Measurements from ENCODE around the gene G3BP2. TPM values are rescaled to one million over a fixed set of nuclear protein-coding genes. Genes with fewer than 3 reads are reported as not detected.

G3BP2 gene
- polyA plus RNA-seq, 1 donor, result 136 TPM

GRCh38 chr4:75644095-75644494 is 29.1 kb downstream of the G3BP2 start:
- Histone ChIP-seq H3K4me1 (ENCODE audit: control insufficient read depth, insufficient read depth, low read length) (no peaks in the 10 kb centered on the region), H3K9me3 (ENCODE audit: control insufficient read depth, low read depth, low read length) (no peaks in the 10 kb centered on the region), H3K27ac (ENCODE audit: low read length) (no peak overlapping the region), H3K27me3 (ENCODE audit: control insufficient read depth, insufficient read depth, low read length) (no peaks in the 10 kb centered on the region), H3K4me3 (ENCODE audit: low read length) (no peak overlapping the region), H3K36me3 (ENCODE audit: control insufficient read depth, insufficient read depth, low read length) (peaks cover 50% of the 10 kb centered on the region)
- no peak for DNase-seq
- 73% methylated on average over 4 of the region's 4 CpGs for WGBS (ENCODE audit: insufficient coverage, low lambda C conversion rate)

GRCh38 chr4:75643651-75644050 is 29.6 kb downstream of the G3BP2 start:
- Histone ChIP-seq H3K4me3 (ENCODE audit: low read length) (no peak overlapping the region), H3K9me3 (ENCODE audit: control insufficient read depth, low read depth, low read length) (no peaks in the 10 kb centered on the region)
- no CpG with 5 or more reads among the region's 3 CpGs for WGBS (ENCODE audit: insufficient coverage, low lambda C conversion rate)

GRCh38 chr4:75639124-75639695 is 34.0 kb downstream of the G3BP2 start:
- Histone ChIP-seq H3K4me1 (ENCODE audit: control insufficient read depth, insufficient read depth, low read length) (no peaks in the 10 kb centered on the region), H3K4me3 (ENCODE audit: low read length) (no peak overlapping the region), H3K27ac (ENCODE audit: low read length) (no peak overlapping the region), H3K27me3 (ENCODE audit: control insufficient read depth, insufficient read depth, low read length) (no peaks in the 10 kb centered on the region), H3K36me3 (ENCODE audit: control insufficient read depth, insufficient read depth, low read length) (peaks cover 13% of the 10 kb centered on the region), H3K9me3 (ENCODE audit: control insufficient read depth, low read depth, low read length) (no peaks in the 10 kb centered on the region)
- DNase-seq, result no peak
- WGBS (ENCODE audit: insufficient coverage, low lambda C conversion rate), result no CpG with 5 or more reads among the region's 7 CpGs

More at GRCh38 chr4:75643651-75644050, 29.6 kb downstream of the G3BP2 start:
- no peak for DNase-seq
- Histone ChIP-seq H3K27ac (ENCODE audit: low read length) (no peak overlapping the region), H3K36me3 (ENCODE audit: control insufficient read depth, insufficient read depth, low read length) (peaks cover 49% of the 10 kb centered on the region), H3K27me3 (ENCODE audit: control insufficient read depth, insufficient read depth, low read length) (no peaks in the 10 kb centered on the region), H3K4me1 (ENCODE audit: control insufficient read depth, insufficient read depth, low read length) (no peaks in the 10 kb centered on the region)

- DNase-seq, result no peak
- WGBS (ENCODE audit: insufficient coverage, low lambda C conversion rate), result 100% methylated on average over 1 of the region's 1 CpG
- Histone ChIP-seq H3K27me3 (ENCODE audit: control insufficient read depth, insufficient read depth, low read length) (no peaks in the 10 kb centered on the region), H3K4me3 (ENCODE audit: low read length) (no peak overlapping the region), H3K36me3 (ENCODE audit: control insufficient read depth, insufficient read depth, low read length) (peaks cover 4% of the 10 kb centered on the region), H3K4me1 (ENCODE audit: control insufficient read depth, insufficient read depth, low read length) (no peaks in the 10 kb centered on the region), H3K9me3 (ENCODE audit: control insufficient read depth, low read depth, low read length) (no peaks in the 10 kb centered on the region), H3K27ac (ENCODE audit: low read length) (no peak overlapping the region)
Observed at GRCh38 chr4:75637827-75638226, 35.4 kb downstream of the G3BP2 start.

DNA sequence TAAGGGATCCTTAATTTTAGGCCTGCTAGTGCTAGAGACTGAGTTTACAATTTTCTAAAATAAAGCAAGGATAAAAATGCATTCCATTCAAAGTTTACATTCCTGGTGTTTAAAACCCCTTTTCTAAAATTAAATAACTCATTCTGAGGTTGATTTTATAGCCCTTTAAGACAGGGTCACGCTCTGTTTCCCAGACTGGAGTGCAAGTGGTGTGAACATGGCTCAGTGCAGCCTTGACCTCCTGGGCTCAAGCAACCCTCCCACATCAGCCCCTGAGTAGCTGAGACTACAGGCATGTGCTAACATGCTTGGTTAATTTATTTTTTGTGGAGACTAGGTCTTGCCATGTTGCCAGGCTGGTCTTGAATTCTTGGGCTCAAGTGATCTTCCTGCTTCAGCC is 36.0 kb downstream of the G3BP2 start:
- no CpG with 5 or more reads among the region's 1 CpG for WGBS (ENCODE audit: insufficient coverage, low lambda C conversion rate)
- H3K4me1 ChIP-seq (ENCODE audit: control insufficient read depth, insufficient read depth, low read length), result no peaks in the 10 kb centered on the region
- DNase-seq, result no peak
- H3K27me3 ChIP-seq (ENCODE audit: control insufficient read depth, insufficient read depth, low read length), result no peaks in the 10 kb centered on the region
- no peak overlapping the region for H3K4me3 ChIP-seq (ENCODE audit: low read length)
- no peak overlapping the region for H3K27ac ChIP-seq (ENCODE audit: low read length)
- H3K9me3 ChIP-seq (ENCODE audit: control insufficient read depth, low read depth, low read length), result no peaks in the 10 kb centered on the region
- peaks cover 4% of the 10 kb centered on the region for H3K36me3 ChIP-seq (ENCODE audit: control insufficient read depth, insufficient read depth, low read length)

DNA sequence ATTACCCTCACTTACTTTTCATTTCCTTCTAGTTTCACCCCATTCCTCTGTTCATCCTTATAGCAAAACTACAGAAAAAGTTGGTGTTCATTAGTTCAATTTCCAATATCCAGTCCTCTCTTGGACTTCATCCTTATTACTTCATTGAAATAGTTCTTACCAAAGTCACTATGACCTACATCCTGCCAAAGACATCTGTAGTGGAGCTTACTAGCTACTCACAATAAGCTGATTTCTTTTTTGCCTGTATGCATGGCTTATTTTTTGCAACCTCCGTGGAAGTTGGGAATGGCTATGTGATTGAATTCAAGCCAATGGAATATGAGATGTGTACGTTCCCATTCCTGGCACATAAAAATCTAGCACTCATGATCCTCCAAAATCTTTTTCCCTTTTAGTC is 38.3 kb downstream of the G3BP2 start:
- peaks cover 3% of the 10 kb centered on the region for H3K4me1 ChIP-seq (ENCODE audit: control insufficient read depth, insufficient read depth, low read length)
- WGBS (ENCODE audit: insufficient coverage, low lambda C conversion rate), result no CpG with 5 or more reads among the region's 2 CpGs
- H3K27me3 ChIP-seq (ENCODE audit: control insufficient read depth, insufficient read depth, low read length), result no peaks in the 10 kb centered on the region
- H3K4me3 ChIP-seq (ENCODE audit: low read length), result no peak overlapping the region
- no peaks in the 10 kb centered on the region for H3K9me3 ChIP-seq (ENCODE audit: control insufficient read depth, low read depth, low read length)
- H3K36me3 ChIP-seq (ENCODE audit: control insufficient read depth, insufficient read depth, low read length), result no peaks in the 10 kb centered on the region
- no peak for DNase-seq
- no peak overlapping the region for H3K27ac ChIP-seq (ENCODE audit: low read length)

- peaks cover 3% of the 10 kb centered on the region for H3K4me1 ChIP-seq (ENCODE audit: control insufficient read depth, insufficient read depth, low read length)
- no peak for DNase-seq
- no CpG with 5 or more reads among the region's 3 CpGs for WGBS (ENCODE audit: insufficient coverage, low lambda C conversion rate)
- H3K9me3 ChIP-seq (ENCODE audit: control insufficient read depth, low read depth, low read length), result no peaks in the 10 kb centered on the region
- H3K36me3 ChIP-seq (ENCODE audit: control insufficient read depth, insufficient read depth, low read length), result no peaks in the 10 kb centered on the region
- no peak overlapping the region for H3K4me3 ChIP-seq (ENCODE audit: low read length)
- H3K27me3 ChIP-seq (ENCODE audit: control insufficient read depth, insufficient read depth, low read length), result no peaks in the 10 kb centered on the region
- no peak overlapping the region for H3K27ac ChIP-seq (ENCODE audit: low read length)
Observed at GRCh38 chr4:75634281-75634680, 38.9 kb downstream of the G3BP2 start.

DNA sequence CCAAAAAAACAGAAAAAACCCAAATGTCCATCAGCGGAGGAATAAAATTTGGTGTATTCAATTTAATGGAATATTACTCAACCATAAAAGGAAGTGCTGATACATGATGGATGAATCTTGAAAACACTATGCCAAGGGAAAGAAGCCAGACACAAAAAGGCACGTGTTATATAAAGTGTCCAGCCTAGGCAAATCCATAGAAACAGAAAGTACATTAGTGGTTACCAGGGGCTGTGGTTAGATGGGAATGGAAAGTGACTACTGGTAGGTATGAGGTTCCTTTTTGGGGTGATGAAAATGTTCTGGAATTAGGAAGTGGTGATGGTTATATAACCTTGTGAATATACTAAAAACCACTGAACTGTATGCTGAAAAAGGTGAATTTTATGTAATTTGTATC is 39.4 kb downstream of the G3BP2 start:
- Histone ChIP-seq H3K9me3 (ENCODE audit: control insufficient read depth, low read depth, low read length) (no peaks in the 10 kb centered on the region), H3K27ac (ENCODE audit: low read length) (no peak overlapping the region), H3K4me1 (ENCODE audit: control insufficient read depth, insufficient read depth, low read length) (peaks cover 3% of the 10 kb centered on the region), H3K27me3 (ENCODE audit: control insufficient read depth, insufficient read depth, low read length) (no peaks in the 10 kb centered on the region), H3K36me3 (ENCODE audit: control insufficient read depth, insufficient read depth, low read length) (no peaks in the 10 kb centered on the region), H3K4me3 (ENCODE audit: low read length) (no peak overlapping the region)
- 86% methylated on average over 1 of the region's 2 CpGs for WGBS (ENCODE audit: insufficient coverage, low lambda C conversion rate)
- DNase-seq, result no peak

DNA sequence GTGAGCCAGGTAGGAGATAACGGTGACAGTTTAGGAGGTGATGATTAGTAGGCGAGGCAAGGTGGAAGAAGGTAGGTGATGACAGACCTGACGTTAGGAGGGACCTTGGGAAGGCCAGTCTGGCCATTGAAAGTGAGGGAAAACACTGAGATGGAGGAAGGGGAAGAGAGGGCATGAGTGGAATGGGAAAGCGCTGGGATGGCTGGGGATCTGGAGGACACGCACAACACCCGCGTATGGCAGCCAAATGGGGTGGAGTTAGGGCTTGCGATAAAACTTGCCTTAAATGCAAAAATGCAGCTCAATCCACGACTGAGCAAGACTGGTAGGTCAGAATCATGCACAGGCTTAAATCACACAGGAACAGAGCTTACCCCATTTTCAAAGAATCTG is 42.3 kb downstream of the G3BP2 start:
- H3K4me1 ChIP-seq (ENCODE audit: control insufficient read depth, insufficient read depth, low read length), result peaks cover 3% of the 10 kb centered on the region
- no peaks in the 10 kb centered on the region for H3K36me3 ChIP-seq (ENCODE audit: control insufficient read depth, insufficient read depth, low read length)
- H3K27me3 ChIP-seq (ENCODE audit: control insufficient read depth, insufficient read depth, low read length), result no peaks in the 10 kb centered on the region
- 0% methylated on average over 1 of the region's 9 CpGs for WGBS (ENCODE audit: insufficient coverage, low lambda C conversion rate)
- DNase-seq, result no peak
- no peaks in the 10 kb centered on the region for H3K9me3 ChIP-seq (ENCODE audit: control insufficient read depth, low read depth, low read length)
- peak overlapping the region; percentile 62 for H3K27ac ChIP-seq (ENCODE audit: low read length)
- H3K4me3 ChIP-seq (ENCODE audit: low read length), result peak overlapping the region; percentile 63

- peak within 1 kb of the TSS; percentile 63 for H3K4me3 ChIP-seq (ENCODE audit: low read length)
- no peaks in the 10 kb centered on the region for H3K27me3 ChIP-seq (ENCODE audit: control insufficient read depth, insufficient read depth, low read length)
- peaks cover 3% of the 10 kb centered on the region for H3K4me1 ChIP-seq (ENCODE audit: control insufficient read depth, insufficient read depth, low read length)
- no peaks in the 10 kb centered on the region for H3K9me3 ChIP-seq (ENCODE audit: control insufficient read depth, low read depth, low read length)
- no CpG with 5 or more reads among the region's 57 CpGs for WGBS (ENCODE audit: insufficient coverage, low lambda C conversion rate)
- H3K36me3 ChIP-seq (ENCODE audit: control insufficient read depth, insufficient read depth, low read length), result no peaks in the 10 kb centered on the region
- DNase-seq, result peak; percentile 92 to 97
- H3K27ac ChIP-seq (ENCODE audit: low read length), result peak within 1 kb of the TSS; percentile 62
Observed at GRCh38 chr4:75630174-75630936, 42.9 kb downstream of the G3BP2 start, which contains the start of gene CDKL2. Gene CDKL2 (minus strand): TSS chr4:75630528. CDS start chr4:75625988, 4,540 bp downstream.
